NB4 (cell line): ENCODE results near the gene ZFP3.
"Not testable (repeated sequence)": the region's sequence is repeated elsewhere in the genome, so short reads cannot be mapped to it uniquely, and the experiment has no call there.

Experiments
- DNase-seq: peaks from one replicate; pipeline ENCODE4 v3.0.0; 2010; ENCODE audit warnings: low read depth
- H3K4me3 ChIP-seq: one replicate; pipeline ENCODE4 v1.5.1; 2011; ENCODE audit warnings: mild to moderate bottlenecking, low read depth, low read length, moderate library complexity
- CTCF ChIP-seq: IDR thresholded peaks from one replicate; pipeline ENCODE4 v1.5.1; 2012; ENCODE audit warnings: low read depth, low read length
- MAX ChIP-seq: IDR thresholded peaks from 2 replicates; pipeline ENCODE4 v1.6.1; 2011; ENCODE audit warnings: low read depth, low read length
- MYC ChIP-seq: IDR thresholded peaks from 2 replicates; pipeline ENCODE4 v1.6.1; 2011; ENCODE audit warnings: low read depth, low read length
- POLR2A ChIP-seq: IDR thresholded peaks from 2 replicates; pipeline ENCODE4 v1.6.1; 2011; ENCODE audit warnings: mild to moderate bottlenecking; ENCODE audit not compliant: insufficient read length; ENCODE audit errors: extremely low read depth

The ZFP3 gene

GRCh38 chr17:5078106-5079028, at the start of gene ZFP3:
Gene ZFP3 (plus strand): TSS chr17:5078467. CDS start chr17:5091505, 13,038 bp downstream.
- peak; percentile 74 for DNase-seq
- H3K4me3 ChIP-seq: peak within 1 kb of the TSS; percentile 8
- TF ChIP-seq CTCF: peak; percentile 11
- TF ChIP-seq POLR2A: no peak
- no peak for TF ChIP-seq MAX
- TF ChIP-seq MYC: no peak

GRCh38 chr17:5030168-5030567, 48.1 kb upstream of the ZFP3 start:
- H3K4me3 ChIP-seq: not testable (repeated sequence)

GRCh38 chr17:5031365-5032082, 46.7 kb upstream of the ZFP3 start:
- peak; percentile 19 for TF ChIP-seq MAX
- no peak for TF ChIP-seq POLR2A
- peak; percentile 48 for TF ChIP-seq CTCF
- no peak for TF ChIP-seq MYC
- DNase-seq: peak; percentile 84
- H3K4me3 ChIP-seq: peak overlapping the region; percentile 35

More at GRCh38 chr17:5030168-5030567, 48.1 kb upstream of the ZFP3 start:
- not testable (repeated sequence) for DNase-seq

- no peak for DNase-seq
- no peak for TF ChIP-seq MAX
- no peak for TF ChIP-seq POLR2A
- TF ChIP-seq CTCF: no peak
- TF ChIP-seq MYC: no peak
- no peak overlapping the region for H3K4me3 ChIP-seq
Observed at GRCh38 chr17:5032865-5033264, 45.4 kb upstream of the ZFP3 start.

- DNase-seq: no peak
- no peak overlapping the region for H3K4me3 ChIP-seq
- TF ChIP-seq MYC: no peak
Observed at GRCh38 chr17:5033352-5034015, 44.8 kb upstream of the ZFP3 start.

- no peak overlapping the region for H3K4me3 ChIP-seq
- TF ChIP-seq MAX (no peak), POLR2A (no peak), CTCF (no peak), MYC (no peak)
- DNase-seq: no peak
Observed at GRCh38 chr17:5034063-5034462, 44.2 kb upstream of the ZFP3 start.
